AG04450 (cell line): ENCODE measurements around the gene CMTM6. TPM values are rescaled to one million over a fixed set of nuclear protein-coding genes. Genes with fewer than 3 reads are reported as not detected.

Experiments used
- CTCF ChIA-PET: fragments of 300-600, 350-600 bp; formaldehyde crosslinking; extraction: SDS; loops from one replicate; lab custom pipeline; 2022; ENCODE audit warnings: antibody characterized with exemption, inconsistent platforms; lab: Charles Lee
- POLR2A ChIA-PET: fragments of 350-600 bp; formaldehyde crosslinking; extraction: SDS; loops from one replicate; lab custom pipeline; 2021; ENCODE audit warnings: antibody characterized with exemption, inconsistent platforms; lab: Yijun Ruan, JAX
- DNase-seq: peaks from one replicate; pipeline ENCODE4 v3.0.0-alpha.2; 2011; ENCODE audit warnings: low read depth, low spot score
- H3K27ac ChIP-seq: one replicate; pipeline ENCODE4 v1.5.1; 2012; ENCODE audit warnings: low read depth, low read length, control low read depth
- H3K27me3 ChIP-seq: one replicate; pipeline ENCODE4 v1.6.0; 2012; ENCODE audit warnings: low read length; ENCODE audit not compliant: control insufficient read depth, insufficient read depth
- H3K4me3 ChIP-seq: 2 replicates; pipeline ENCODE4 v1.5.1; 2011; ENCODE audit warnings: mild to moderate bottlenecking, low read depth, low read length, control low read depth
- H3K9me3 ChIP-seq: 2 replicates; pipeline ENCODE4 v1.5.1; 2012; ENCODE audit warnings: low read length; ENCODE audit not compliant: control insufficient read depth, insufficient read depth
- CTCF ChIP-seq: IDR thresholded peaks from 2 replicates; pipeline ENCODE4 v1.5.1; 2011; ENCODE audit warnings: low read depth, low read length, control low read depth, inconsistent platforms
- polyA minus RNA-seq: library from RNA; depleted of rRNA, polyadenylated mRNA; stranded (reverse); fragments of >200 nt; gene quantifications from 2 replicates; pipeline ENCODE4 v1.2.3, GENCODE V29; 2011; rRNA and poly(A)+ RNA removed
- polyA plus RNA-seq: library from polyadenylated mRNA; depleted of rRNA; stranded (reverse); fragments of >200 nt; gene quantifications from 2 replicates; pipeline ENCODE4 v1.2.3, GENCODE V29; 2011; rRNA removed

Gene CMTM6
- polyA plus RNA-seq (59.6 and 76.3 TPM in 2 replicates), polyA minus RNA-seq (15.5 and 30.2 TPM in 2 replicates)

GRCh38 chr3:32502118-32502945 is at the start of gene CMTM6:
Gene CMTM6, minus strand, starts transcription at chr3:32502852. Its CDS starts 107 bp downstream, at chr3:32502745.
- POLR2A ChIA-PET: interaction anchor here (1.1 kb wide), 1 partner anchor 68 kb away, joined by 3 read pairs; the partner anchor contains the start of gene DYNC1LI1
- no peaks in the 10 kb centered on the region for H3K9me3 ChIP-seq
- H3K4me3 ChIP-seq: peak within 1 kb of the TSS; percentile 94
- CTCF ChIA-PET: interaction anchor here (0.7 to 1.6 kb wide), 6 partner anchors 8 to 204 kb away, joined by 3 to 6 read pairs (median 4); no protein-coding TSS in a partner anchor
- H3K27me3 ChIP-seq: no peaks in the 10 kb centered on the region
- peak within 1 kb of the TSS; percentile 91 for H3K27ac ChIP-seq
- peak; percentile 49 for DNase-seq
- TF ChIP-seq CTCF: no peak

- ChIA-PET POLR2A (no interaction called here), CTCF (no interaction called here)
- Histone ChIP-seq H3K27me3 (no peaks in the 10 kb centered on the region), H3K4me3 (no peak overlapping the region), H3K27ac (no peak overlapping the region), H3K9me3 (no peaks in the 10 kb centered on the region)
- TF ChIP-seq CTCF: no peak
- no peak for DNase-seq
Measured at GRCh38 chr3:32552013-32552412, 49.4 kb upstream of the CMTM6 start.

GRCh38 chr3:32551496-32551895 is 48.8 kb upstream of the CMTM6 start:
- DNase-seq: no peak
- no peaks in the 10 kb centered on the region for H3K9me3 ChIP-seq
- no peak for TF ChIP-seq CTCF
- no peak overlapping the region for H3K27ac ChIP-seq
- H3K27me3 ChIP-seq: no peaks in the 10 kb centered on the region
- no peak overlapping the region for H3K4me3 ChIP-seq
- ChIA-PET POLR2A (no interaction called here), CTCF (no interaction called here)

GRCh38 chr3:32551087-32551486 is 48.4 kb upstream of the CMTM6 start:
- DNase-seq: no peak
- H3K9me3 ChIP-seq: no peaks in the 10 kb centered on the region
- no peaks in the 10 kb centered on the region for H3K27me3 ChIP-seq
- no peak overlapping the region for H3K4me3 ChIP-seq
- no peak for TF ChIP-seq CTCF
- POLR2A ChIA-PET: no interaction called here
- CTCF ChIA-PET: no interaction called here
- H3K27ac ChIP-seq: no peak overlapping the region

- CTCF ChIA-PET: interaction anchor here (1.0 to 1.4 kb wide), 2 partner anchors 13 to 36 kb away, joined by 5 to 6 read pairs; no protein-coding TSS in a partner anchor
Measured at GRCh38 chr3:32545305-32545704, 42.7 kb upstream of the CMTM6 start.

More at GRCh38 chr3:32545305-32545704, 42.7 kb upstream of the CMTM6 start:
- no peaks in the 10 kb centered on the region for H3K27me3 ChIP-seq
- POLR2A ChIA-PET: no interaction called here
- H3K9me3 ChIP-seq: no peaks in the 10 kb centered on the region
- no peak for TF ChIP-seq CTCF
- DNase-seq: no peak
- no peak overlapping the region for H3K27ac ChIP-seq
- H3K4me3 ChIP-seq: no peak overlapping the region
